Adipocyte (in vitro differentiated cells): ENCODE results near the gene IGSF3.
"Not testable (repeated sequence)": the region's sequence is repeated elsewhere in the genome, so short reads cannot be mapped to it uniquely, and the experiment has no call there.

Source experiments
- DNase-seq: peaks from one replicate; pipeline ENCODE4 v3.0.0-alpha.2; 2015; ENCODE audit warnings: low read depth
- H3K27me3 ChIP-seq: replicated peaks from 2 replicates; pipeline ENCODE4 v1.7.0; 2013; ENCODE audit warnings: mild to moderate bottlenecking, low read length, moderate library complexity; ENCODE audit not compliant: control insufficient read depth, insufficient read depth
- H3K36me3 ChIP-seq: 2 replicates; pipeline ENCODE4 v1.7.0; 2013; ENCODE audit warnings: low read length, mild to moderate bottlenecking, moderate library complexity; ENCODE audit not compliant: control insufficient read depth, insufficient read depth, severe bottlenecking
- H3K4me1 ChIP-seq: 2 replicates; pipeline ENCODE4 v1.7.0; 2013; ENCODE audit warnings: mild to moderate bottlenecking, low read length, moderate library complexity; ENCODE audit not compliant: control insufficient read depth, insufficient read depth
- H3K4me3 ChIP-seq: 2 replicates; pipeline ENCODE4 v1.7.0; 2013; ENCODE audit warnings: mild to moderate bottlenecking, low read length, moderate library complexity
- H3K9ac ChIP-seq: 2 replicates; pipeline ENCODE4 v1.7.0; 2013; ENCODE audit warnings: mild to moderate bottlenecking, low read length, moderate library complexity
- H3K9me3 ChIP-seq: 2 replicates; pipeline ENCODE4 v1.7.0; 2013; ENCODE audit warnings: mild to moderate bottlenecking, low read length, moderate library complexity; ENCODE audit not compliant: control insufficient read depth

The IGSF3 gene

GRCh38 chr1:116674011-116674531 lies 6.5 kb upstream of the IGSF3 start:
- no peaks in the 10 kb centered on the region for H3K36me3 ChIP-seq
- peaks cover 8% of the 10 kb centered on the region for H3K27me3 ChIP-seq
- no peak overlapping the region for H3K4me3 ChIP-seq
- no peaks in the 10 kb centered on the region for H3K9me3 ChIP-seq
- no peaks in the 10 kb centered on the region for H3K4me1 ChIP-seq
- H3K9ac ChIP-seq, result no peak overlapping the region
- no peak for DNase-seq

- no peak for DNase-seq
- Histone ChIP-seq H3K9ac (no peak overlapping the region), H3K27me3 (peaks cover 14% of the 10 kb centered on the region), H3K4me3 (no peak overlapping the region), H3K9me3 (no peaks in the 10 kb centered on the region), H3K4me1 (peaks cover 3% of the 10 kb centered on the region), H3K36me3 (no peaks in the 10 kb centered on the region)
Observed at GRCh38 chr1:116671912-116672311, 4.4 kb upstream of the IGSF3 start.

- no peak overlapping the region for H3K4me3 ChIP-seq
- H3K4me1 ChIP-seq, result peaks cover 8% of the 10 kb centered on the region
- H3K36me3 ChIP-seq, result no peaks in the 10 kb centered on the region
- no peak overlapping the region for H3K9ac ChIP-seq
- peaks cover 21% of the 10 kb centered on the region for H3K27me3 ChIP-seq
- peak; percentile 22 for DNase-seq
- H3K9me3 ChIP-seq, result no peaks in the 10 kb centered on the region
Observed at GRCh38 chr1:116671072-116671760, 3.7 kb upstream of the IGSF3 start.

- Histone ChIP-seq H3K9me3 (no peaks in the 10 kb centered on the region), H3K27me3 (peaks cover 49% of the 10 kb centered on the region), H3K9ac (no peak overlapping the region), H3K4me3 (no peak overlapping the region), H3K36me3 (no peaks in the 10 kb centered on the region), H3K4me1 (peaks cover 8% of the 10 kb centered on the region)
- no peak for DNase-seq
Observed at GRCh38 chr1:116668277-116668676, 744 bp upstream of the IGSF3 start.

- no peak for DNase-seq
Observed at GRCh38 chr1:116667078-116667574, 407 bp downstream of the IGSF3 start.

GRCh38 chr1:116666187-116667077 lies 1.1 kb downstream of the IGSF3 start:
- no peak for DNase-seq
- peaks cover 53% of the 10 kb centered on the region for H3K27me3 ChIP-seq

More at GRCh38 chr1:116667078-116667574, 407 bp downstream of the IGSF3 start:
- H3K9me3 ChIP-seq, result no peaks in the 10 kb centered on the region
- no peaks in the 10 kb centered on the region for H3K36me3 ChIP-seq
- H3K4me3 ChIP-seq, result peak overlapping the region; percentile 82
- H3K4me1 ChIP-seq, result peaks cover 8% of the 10 kb centered on the region
- H3K27me3 ChIP-seq, result peaks cover 53% of the 10 kb centered on the region
- no peak overlapping the region for H3K9ac ChIP-seq

GRCh38 chr1:116664978-116665371 lies 2.6 kb downstream of the IGSF3 start:
- no peak for DNase-seq
- no peak overlapping the region for H3K4me3 ChIP-seq

More at GRCh38 chr1:116666187-116667077, 1.1 kb downstream of the IGSF3 start:
- H3K9ac ChIP-seq, result no peak overlapping the region
- H3K36me3 ChIP-seq, result no peaks in the 10 kb centered on the region
- no peaks in the 10 kb centered on the region for H3K9me3 ChIP-seq
- peak overlapping the region; percentile 82 for H3K4me3 ChIP-seq
- peaks cover 8% of the 10 kb centered on the region for H3K4me1 ChIP-seq

GRCh38 chr1:116664366-116664977 lies 3.1 kb downstream of the IGSF3 start:
- Histone ChIP-seq H3K4me1 (peaks cover 8% of the 10 kb centered on the region), H3K9ac (no peak overlapping the region), H3K9me3 (no peaks in the 10 kb centered on the region), H3K27me3 (peaks cover 53% of the 10 kb centered on the region), H3K4me3 (no peak overlapping the region), H3K36me3 (no peaks in the 10 kb centered on the region)
- DNase-seq, result no peak

More at GRCh38 chr1:116664978-116665371, 2.6 kb downstream of the IGSF3 start:
- Histone ChIP-seq H3K36me3 (no peaks in the 10 kb centered on the region), H3K4me1 (peaks cover 8% of the 10 kb centered on the region), H3K9ac (no peak overlapping the region), H3K27me3 (peaks cover 53% of the 10 kb centered on the region), H3K9me3 (no peaks in the 10 kb centered on the region)

GRCh38 chr1:116663821-116664220 lies 3.7 kb downstream of the IGSF3 start:
- H3K9ac ChIP-seq, result no peak overlapping the region
- H3K9me3 ChIP-seq, result no peaks in the 10 kb centered on the region
- H3K4me3 ChIP-seq, result no peak overlapping the region
- no peaks in the 10 kb centered on the region for H3K36me3 ChIP-seq
- H3K27me3 ChIP-seq, result peaks cover 51% of the 10 kb centered on the region
- DNase-seq, result no peak
- H3K4me1 ChIP-seq, result peaks cover 8% of the 10 kb centered on the region

- Histone ChIP-seq H3K4me3 (no peak overlapping the region), H3K9ac (no peak overlapping the region), H3K27me3 (peaks cover 36% of the 10 kb centered on the region), H3K9me3 (no peaks in the 10 kb centered on the region), H3K4me1 (peaks cover 2% of the 10 kb centered on the region), H3K36me3 (no peaks in the 10 kb centered on the region)
- no peak for DNase-seq
Observed at GRCh38 chr1:116661633-116662032, 5.9 kb downstream of the IGSF3 start.

- H3K27me3 ChIP-seq, result peaks cover 13% of the 10 kb centered on the region
- H3K4me3 ChIP-seq, H3K4me1 ChIP-seq, H3K9me3 ChIP-seq, H3K36me3 ChIP-seq, DNase-seq, H3K9ac ChIP-seq: not testable (repeated sequence)
Observed at GRCh38 chr1:116658645-116659044, 8.9 kb downstream of the IGSF3 start.
